GM23338 (cell line): Measurements from ENCODE around the gene KYAT1. TPM values are rescaled to one million over a fixed set of nuclear protein-coding genes. Genes with fewer than 3 reads are reported as not detected.
A peak's percentile ranks its signal among the peaks of the same experiment; 100 is the strongest.

Experiments
- ATAC-seq: fragments of 200-7000 bp; cut with Tn5 transposase; 3 replicates; pipeline ENCODE4 v1.9.1; 2020
- DNase-seq: peaks from one replicate; pipeline ENCODE4 v3.0.0-alpha.2; 2015; ENCODE audit warnings: low spot score
- H2AFZ ChIP-seq: fragments of 200-600 bp; sonication (generic); 2 replicates; pipeline ENCODE4 v1.8.0; 2016; ENCODE audit warnings: antibody characterized with exemption, mild to moderate bottlenecking, moderate library complexity
- H3F3A ChIP-seq: fragments of 200-600 bp; sonication (generic); replicated peaks from 2 replicates; pipeline ENCODE4 v1.8.0; 2017; ENCODE audit warnings: antibody characterized with exemption, mixed run types, low read depth
- H3K27ac ChIP-seq: fragments of 200-600 bp; sonication (generic); 2 replicates; pipeline ENCODE4 v1.6.1; 2016; ENCODE audit warnings: low read depth
- H3K27me3 ChIP-seq: fragments of 200-600 bp; sonication (generic); 2 replicates; pipeline ENCODE4 v1.8.0; 2016; ENCODE audit warnings: mild to moderate bottlenecking, mixed run types, moderate library complexity; ENCODE audit not compliant: insufficient read depth
- H3K36me3 ChIP-seq: fragments of 200-600 bp; sonication (generic); 2 replicates; pipeline ENCODE4 v1.8.0; 2016; ENCODE audit warnings: mild to moderate bottlenecking; ENCODE audit not compliant: insufficient read depth
- H3K4me1 ChIP-seq: fragments of 200-600 bp; sonication (generic); 2 replicates; pipeline ENCODE4 v1.8.0; 2016; ENCODE audit warnings: mild to moderate bottlenecking, moderate library complexity; ENCODE audit not compliant: insufficient read depth
- H3K4me2 ChIP-seq: fragments of 200-600 bp; sonication (generic); 2 replicates; pipeline ENCODE4 v1.7.1; 2017; ENCODE audit warnings: mixed run types
- H3K4me3 ChIP-seq: fragments of 200-600 bp; sonication (generic); 2 replicates; pipeline ENCODE4 v1.6.1; 2016; ENCODE audit warnings: mixed run types
- H3K79me2 ChIP-seq: fragments of 200-600 bp; sonication (generic); replicated peaks from 2 replicates; pipeline ENCODE4 v1.8.0; 2017; ENCODE audit warnings: mild to moderate bottlenecking; ENCODE audit not compliant: insufficient read depth
- H3K9me2 ChIP-seq: fragments of 200-600 bp; sonication (generic); 2 replicates; pipeline ENCODE4 v1.8.0; 2017; ENCODE audit not compliant: insufficient read depth
- H4K20me1 ChIP-seq: fragments of 200-600 bp; sonication (generic); replicated peaks from 2 replicates; pipeline ENCODE4 v1.8.0; 2017; ENCODE audit warnings: mild to moderate bottlenecking; ENCODE audit not compliant: insufficient read depth
- H3K27ac Mint-ChIP-seq: 2 replicates; pipeline ENCODE4 v1.8.0; 2020; ENCODE audit warnings: inconsistent platforms, mild to moderate bottlenecking, moderate library complexity, mixed read lengths
- H3K27me3 Mint-ChIP-seq: 3 replicates; pipeline ENCODE4 v1.8.0; 2022; ENCODE audit warnings: low read depth, mild to moderate bottlenecking, moderate library complexity, mixed read lengths, inconsistent platforms; ENCODE audit not compliant: insufficient read depth, poor library complexity
- H3K36me3 Mint-ChIP-seq: 3 replicates; pipeline ENCODE4 v1.8.0; 2021; ENCODE audit warnings: low read depth, mild to moderate bottlenecking, inconsistent platforms, moderate library complexity, mixed read lengths
- H3K4me1 Mint-ChIP-seq: 3 replicates; pipeline ENCODE4 v1.8.0; 2020; ENCODE audit warnings: mild to moderate bottlenecking, inconsistent platforms, mixed read lengths
- H3K4me3 Mint-ChIP-seq: 3 replicates; pipeline ENCODE4 v1.8.0; 2021; ENCODE audit warnings: moderate library complexity, mild to moderate bottlenecking, inconsistent platforms, mixed read lengths
- H3K9me3 Mint-ChIP-seq: 3 replicates; pipeline ENCODE4 v1.8.0; 2020; ENCODE audit warnings: moderate library complexity, mild to moderate bottlenecking, inconsistent platforms, mixed read lengths
- CREB1 ChIP-seq: fragments of 250-450 bp; sonication (Bioruptor Pico); IDR thresholded peaks from 2 replicates; pipeline ENCODE4 v1.5.0; 2020; ENCODE audit warnings: low read depth, mild to moderate bottlenecking, moderate library complexity
- ETS1 ChIP-seq: IDR thresholded peaks from 2 replicates; pipeline ENCODE4 v1.6.1; 2016; ENCODE audit warnings: antibody characterized with exemption
- EZH2phosphoT487 ChIP-seq: fragments of 200-600 bp; sonication (generic); IDR thresholded peaks from one replicate; pipeline ENCODE4 v1.8.1; 2018; ENCODE audit warnings: antibody characterized with exemption; ENCODE audit not compliant: unreplicated experiment
- JUNB ChIP-seq: IDR thresholded peaks from one replicate; pipeline ENCODE4 v1.6.1; 2016; ENCODE audit warnings: antibody characterized with exemption; ENCODE audit not compliant: unreplicated experiment
- NANOG ChIP-seq: IDR thresholded peaks from 2 replicates; pipeline ENCODE4 v1.6.1; 2016; ENCODE audit warnings: antibody characterized with exemption, borderline replicate concordance
- POLR2AphosphoS5 ChIP-seq: IDR thresholded peaks from 2 replicates; pipeline ENCODE4 v1.6.1; 2016; ENCODE audit warnings: antibody characterized with exemption, low read depth
- STAT1 ChIP-seq: IDR thresholded peaks from one replicate; pipeline ENCODE4 v1.6.1; 2016; ENCODE audit warnings: antibody characterized with exemption; ENCODE audit not compliant: unreplicated experiment
- ZNF114 ChIP-seq: fragments of 250-450 bp; sonication (Bioruptor Pico); IDR thresholded peaks from 2 replicates; pipeline ENCODE4 v1.5.0; 2020; ENCODE audit warnings: mild to moderate bottlenecking, moderate library complexity
- polyA plus RNA-seq: library from polyadenylated mRNA; unstranded; fragments of >200 nt; fragmentation: Nextera tagmentation; extraction: Ambion mirVana; gene quantifications from 2 replicates; pipeline ENCODE4 v1.2.1, GENCODE V29; 2016
- total RNA-seq: library from RNA; depleted of rRNA; stranded (reverse); fragments of >200 nt; shearing (Covaris generic); gene quantifications from 2 replicates; pipeline ENCODE4 v1.2.3, GENCODE V29; 2014
- TF ChIP-seq, protein P1 (sequence below): IDR thresholded peaks from one replicate; pipeline ENCODE4 v1.6.1; 2018; ENCODE audit warnings: antibody characterized with exemption; ENCODE audit not compliant: unreplicated experiment

The KYAT1 gene
- total and polyA plus RNA-seq, 2 experiments from 2014 or later, result 26.1 to 34.0 TPM

DNA sequence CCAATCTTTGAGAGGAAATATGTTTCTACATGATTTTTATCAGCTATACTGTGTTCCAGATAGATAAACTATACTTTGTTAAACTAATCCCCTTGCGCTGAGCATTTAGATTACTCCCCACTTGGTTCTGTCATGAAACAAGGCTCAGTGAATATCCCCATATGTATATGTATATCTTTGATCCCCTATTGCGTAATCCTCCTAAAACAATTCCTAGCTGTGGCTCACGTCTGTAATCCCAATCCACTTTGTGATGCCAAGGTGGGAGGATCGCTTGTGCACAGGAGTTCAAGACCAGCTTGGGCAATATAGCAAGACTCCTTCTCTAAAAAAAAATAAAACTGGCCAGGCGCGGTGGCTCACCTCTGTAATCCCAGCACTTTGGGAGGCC, 41.7 kb upstream of the KYAT1 start (continued):
- TF ChIP-seq ZNF114 (CRISPR knock-in tag), result no peak
- TF ChIP-seq EZH2phosphoT487, result no peak
- TF ChIP-seq STAT1, result no peak
- TF ChIP-seq POLR2AphosphoS5, result no peak

DNA sequence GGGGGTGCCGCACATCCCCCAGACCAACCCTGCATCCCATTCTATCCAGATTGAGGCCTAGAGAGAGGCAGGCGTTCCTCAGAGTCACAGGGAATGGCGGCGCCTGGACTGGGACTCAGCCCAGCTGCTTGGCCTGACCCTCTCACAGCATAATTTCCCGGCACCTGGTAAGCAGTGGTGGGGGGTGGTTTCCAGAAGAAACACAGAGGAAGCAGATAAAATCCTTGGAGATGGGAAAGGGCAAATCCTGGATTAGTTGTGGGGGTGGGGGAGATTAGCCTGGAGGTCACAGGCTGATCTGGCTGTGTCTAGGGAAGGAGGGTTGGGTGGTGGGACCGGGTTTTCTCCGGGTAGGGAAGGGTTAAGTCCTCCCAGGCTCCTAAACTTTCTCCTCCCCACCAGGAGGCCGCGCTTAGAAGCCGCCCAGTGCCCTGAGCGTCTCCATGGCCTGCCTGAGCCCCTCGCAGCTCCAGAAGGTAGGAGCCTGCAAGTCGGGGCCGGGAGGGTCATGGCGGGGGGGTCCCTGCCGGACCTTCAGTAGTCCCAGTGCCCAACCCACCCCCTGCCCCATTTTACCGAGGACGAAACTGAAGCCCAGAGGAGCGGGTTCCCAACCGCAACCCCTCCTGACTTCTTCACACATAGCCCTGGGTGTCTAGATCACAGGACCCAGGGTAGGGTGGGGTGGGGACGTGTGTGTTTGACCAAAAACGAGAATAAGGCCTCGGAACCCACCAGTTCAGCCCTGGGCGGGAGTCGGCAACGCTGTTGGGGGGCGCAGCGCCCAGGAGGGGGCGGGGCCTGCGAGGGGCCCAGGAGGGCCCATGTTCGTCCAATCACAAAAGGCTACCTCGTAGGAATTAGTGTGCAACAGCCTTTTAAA, 40.4 kb upstream of the KYAT1 start:
- Histone ChIP-seq H4K20me1 (no peaks in the 10 kb centered on the region), H3K27ac (peak overlapping the region; percentile 95), H3K27me3 (no peaks in the 10 kb centered on the region), H3K4me3 (peak overlapping the region; percentile 80), H3K79me2 (no peaks in the 10 kb centered on the region), H3K4me2 (peak overlapping the region; percentile 88), H3F3A (peaks cover 12% of the 10 kb centered on the region; the same call in 1 of the 2 replicates), H3K36me3 (no peaks in the 10 kb centered on the region), H2AFZ (peak overlapping the region; percentile 64), H3K9me2 (no peaks in the 10 kb centered on the region), H3K4me1 (peaks cover 9% of the 10 kb centered on the region)
- Mint-ChIP-seq H3K36me3 (peaks cover 12% of the 10 kb centered on the region), H3K27ac (peak overlapping the region; percentile 93), H3K4me1 (peaks cover 16% of the 10 kb centered on the region; the same call in 2 of the 3 replicates), H3K9me3 (no peaks in the 10 kb centered on the region), H3K27me3 (peaks cover 16% of the 10 kb centered on the region), H3K4me3 (peak overlapping the region; percentile 79)
- TF ChIP-seq ETS1 (no peak), EZH2phosphoT487 (no peak), JUNB (no peak), CREB1 (CRISPR knock-in tag) (no peak), NANOG (no peak), POLR2AphosphoS5 (peak; percentile 71)
- TF ChIP-seq, protein P1, sequence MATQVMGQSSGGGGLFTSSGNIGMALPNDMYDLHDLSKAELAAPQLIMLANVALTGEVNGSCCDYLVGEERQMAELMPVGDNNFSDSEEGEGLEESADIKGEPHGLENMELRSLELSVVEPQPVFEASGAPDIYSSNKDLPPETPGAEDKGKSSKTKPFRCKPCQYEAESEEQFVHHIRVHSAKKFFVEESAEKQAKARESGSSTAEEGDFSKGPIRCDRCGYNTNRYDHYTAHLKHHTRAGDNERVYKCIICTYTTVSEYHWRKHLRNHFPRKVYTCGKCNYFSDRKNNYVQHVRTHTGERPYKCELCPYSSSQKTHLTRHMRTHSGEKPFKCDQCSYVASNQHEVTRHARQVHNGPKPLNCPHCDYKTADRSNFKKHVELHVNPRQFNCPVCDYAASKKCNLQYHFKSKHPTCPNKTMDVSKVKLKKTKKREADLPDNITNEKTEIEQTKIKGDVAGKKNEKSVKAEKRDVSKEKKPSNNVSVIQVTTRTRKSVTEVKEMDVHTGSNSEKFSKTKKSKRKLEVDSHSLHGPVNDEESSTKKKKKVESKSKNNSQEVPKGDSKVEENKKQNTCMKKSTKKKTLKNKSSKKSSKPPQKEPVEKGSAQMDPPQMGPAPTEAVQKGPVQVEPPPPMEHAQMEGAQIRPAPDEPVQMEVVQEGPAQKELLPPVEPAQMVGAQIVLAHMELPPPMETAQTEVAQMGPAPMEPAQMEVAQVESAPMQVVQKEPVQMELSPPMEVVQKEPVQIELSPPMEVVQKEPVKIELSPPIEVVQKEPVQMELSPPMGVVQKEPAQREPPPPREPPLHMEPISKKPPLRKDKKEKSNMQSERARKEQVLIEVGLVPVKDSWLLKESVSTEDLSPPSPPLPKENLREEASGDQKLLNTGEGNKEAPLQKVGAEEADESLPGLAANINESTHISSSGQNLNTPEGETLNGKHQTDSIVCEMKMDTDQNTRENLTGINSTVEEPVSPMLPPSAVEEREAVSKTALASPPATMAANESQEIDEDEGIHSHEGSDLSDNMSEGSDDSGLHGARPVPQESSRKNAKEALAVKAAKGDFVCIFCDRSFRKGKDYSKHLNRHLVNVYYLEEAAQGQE, result no peak
- ATAC-seq (peak; percentile 90), DNase-seq (peak; percentile 92)
